GM18861 (cell line): ENCODE data around the gene SOCS7.

ENCODE experiments used
- ATAC-seq: cut with Tn5 transposase; IDR thresholded peaks from one replicate; pipeline ENCODE4 v1.9.1; 2021; ENCODE audit not compliant: unreplicated experiment

The SOCS7 gene

GRCh38 chr17:38419508-38419981 is 67.9 kb downstream of the SOCS7 start:
- ATAC-seq: no peak

- no peak for ATAC-seq
Observed at GRCh38 chr17:38420518-38420917, 68.9 kb downstream of the SOCS7 start.

GRCh38 chr17:38421171-38421841 is 69.7 kb downstream of the SOCS7 start:
- no peak for ATAC-seq

GRCh38 chr17:38421871-38422827 is 70.5 kb downstream of the SOCS7 start:
- ATAC-seq: no peak

GRCh38 chr17:38424297-38424972 is 72.8 kb downstream of the SOCS7 start:
- ATAC-seq: no peak

- no peak for ATAC-seq
Observed at GRCh38 chr17:38425031-38425430, 73.4 kb downstream of the SOCS7 start.

GRCh38 chr17:38425744-38426143 is 74.1 kb downstream of the SOCS7 start:
- no peak for ATAC-seq

GRCh38 chr17:38426441-38426840 is 74.8 kb downstream of the SOCS7 start:
- ATAC-seq: no peak

GRCh38 chr17:38427160-38427949 is 75.7 kb downstream of the SOCS7 start:
- ATAC-seq: no peak

GRCh38 chr17:38428112-38428642 is 76.5 kb downstream of the SOCS7 start, which contains the start of gene ARHGAP23:
Gene ARHGAP23 (plus strand): TSS chr17:38428464. CDS start chr17:38428486, 22 bp downstream.
- ATAC-seq: no peak

- ATAC-seq: no peak
Observed at GRCh38 chr17:38428643-38429371, 77.2 kb downstream of the SOCS7 start.

- no peak for ATAC-seq
Observed at GRCh38 chr17:38429476-38430100, 77.9 kb downstream of the SOCS7 start.

GRCh38 chr17:38430316-38430715 is 78.7 kb downstream of the SOCS7 start:
- no peak for ATAC-seq

- ATAC-seq: no peak
Observed at GRCh38 chr17:38430822-38431221, 79.2 kb downstream of the SOCS7 start.

- no peak for ATAC-seq
Observed at GRCh38 chr17:38431346-38432145, 79.9 kb downstream of the SOCS7 start.

- ATAC-seq: no peak
Observed at GRCh38 chr17:38434178-38434665, 82.6 kb downstream of the SOCS7 start.

GRCh38 chr17:38435795-38436194 is 84.2 kb downstream of the SOCS7 start:
- ATAC-seq: no peak

GRCh38 chr17:38436386-38436785 is 84.7 kb downstream of the SOCS7 start:
- no peak for ATAC-seq
